GM10266 (cell line): Measurements from ENCODE around the gene PDXK.

Experiments used
- DNase-seq: peaks from one replicate; pipeline ENCODE4 v3.0.0; 2012; ENCODE audit errors: extremely low spot score
- CTCF ChIP-seq: IDR thresholded peaks from 2 replicates; pipeline ENCODE4 v1.5.1; 2012; ENCODE audit warnings: mild to moderate bottlenecking, low read depth; ENCODE audit not compliant: control insufficient read depth, insufficient read depth; ENCODE audit errors: missing control alignments

Gene PDXK

GRCh38 chr21:43803558-43804300 is 84.8 kb downstream of the PDXK start:
- no peak for DNase-seq

GRCh38 chr21:43805275-43805800 is 86.4 kb downstream of the PDXK start:
- TF ChIP-seq CTCF: no peak
- DNase-seq: peak; percentile 96

More at GRCh38 chr21:43803558-43804300, 84.8 kb downstream of the PDXK start:
- TF ChIP-seq CTCF: no peak

GRCh38 chr21:43806017-43806710 is 87.2 kb downstream of the PDXK start:
- no peak for TF ChIP-seq CTCF
- DNase-seq: no peak

GRCh38 chr21:43808367-43808766 is 89.4 kb downstream of the PDXK start:
- TF ChIP-seq CTCF: no peak
- DNase-seq: no peak

- TF ChIP-seq CTCF: no peak
- no peak for DNase-seq
Measured at GRCh38 chr21:43808832-43809251, 89.9 kb downstream of the PDXK start.

GRCh38 chr21:43809346-43809799 is 90.4 kb downstream of the PDXK start:
- no peak for TF ChIP-seq CTCF
- no peak for DNase-seq
